GM12873 (cell line): Measurements from ENCODE around the gene ORAI3.

Experiments used
- CTCF ChIP-seq: IDR thresholded peaks from 2 replicates; pipeline ENCODE4 v1.5.1; 2012; ENCODE audit warnings: low read depth, mild to moderate bottlenecking, moderate library complexity, low read length, control low read depth; ENCODE audit not compliant: insufficient read depth; ENCODE audit errors: missing control alignments

Gene ORAI3

GRCh38 chr16:30951750-30952149, 2.9 kb downstream of the ORAI3 start:
- TF ChIP-seq CTCF: no peak

GRCh38 chr16:30953111-30953510, 4.2 kb downstream of the ORAI3 start:
- TF ChIP-seq CTCF: no peak

- peak; percentile 82 for TF ChIP-seq CTCF
These were observed 4.8 kb downstream of the ORAI3 start for GRCh38 chr16:30953511-30954124.

GRCh38 chr16:30954993-30955392, 6.1 kb downstream of the ORAI3 start:
- no peak for TF ChIP-seq CTCF

- TF ChIP-seq CTCF: peak; percentile 34
These were observed 8.0 kb downstream of the ORAI3 start for GRCh38 chr16:30956601-30957455.

- no peak for TF ChIP-seq CTCF
These were observed 8.7 kb downstream of the ORAI3 start, which contains the start of gene SETD1A for GRCh38 chr16:30957456-30958174. Gene SETD1A, plus strand, starts transcription at chr16:30957754. Its CDS starts 978 bp downstream, at chr16:30958732.
